H9 (cell line): ENCODE results near the gene TGFB1I1. TPM values are rescaled to one million over a fixed set of nuclear protein-coding genes. Genes with fewer than 3 reads are reported as not detected.

Source experiments
- DNase-seq: peaks from one replicate; pipeline ENCODE4 v3.0.0-alpha.2; 2017
- H2AFZ ChIP-seq: one replicate; pipeline ENCODE4 v1.6.1; 2013; ENCODE audit warnings: mild to moderate bottlenecking, low read length, control low read depth, moderate library complexity
- H2AK5ac ChIP-seq: 2 replicates; pipeline ENCODE4 v1.6.1; 2013; ENCODE audit warnings: low read length, control low read depth, mixed read lengths; ENCODE audit not compliant: insufficient read length
- H2BK120ac ChIP-seq: one replicate; pipeline ENCODE4 v1.6.1; 2013; ENCODE audit warnings: low read depth, mild to moderate bottlenecking, low read length, control low read depth, inconsistent platforms; ENCODE audit not compliant: poor library complexity, severe bottlenecking
- H2BK12ac ChIP-seq: 2 replicates; pipeline ENCODE4 v1.6.1; 2013; ENCODE audit warnings: low read length, control low read depth, mixed read lengths, low read depth; ENCODE audit not compliant: insufficient read length
- H2BK15ac ChIP-seq: 2 replicates; pipeline ENCODE4 v1.6.1; 2013; ENCODE audit warnings: low read depth, low read length, control low read depth
- H2BK20ac ChIP-seq: one replicate; pipeline ENCODE4 v1.6.1; 2013; ENCODE audit warnings: low read depth, mild to moderate bottlenecking, low read length, control low read depth, inconsistent platforms; ENCODE audit not compliant: poor library complexity, severe bottlenecking
- H2BK5ac ChIP-seq: 2 replicates; pipeline ENCODE4 v1.6.1; 2013; ENCODE audit warnings: low read length, control low read depth, mixed read lengths; ENCODE audit not compliant: insufficient read length
- H3K14ac ChIP-seq: 2 replicates; pipeline ENCODE4 v1.6.1; 2013; ENCODE audit warnings: low read length, control low read depth; ENCODE audit not compliant: insufficient read depth
- H3K18ac ChIP-seq: 2 replicates; pipeline ENCODE4 v1.6.1; 2013; ENCODE audit warnings: low read depth, mild to moderate bottlenecking, mixed read lengths, low read length, control low read depth; ENCODE audit not compliant: insufficient read length
- H3K23ac ChIP-seq: 2 replicates; pipeline ENCODE4 v1.6.1; 2013; ENCODE audit warnings: low read length, control low read depth, mixed read lengths, low read depth; ENCODE audit not compliant: insufficient read length
- H3K23me2 ChIP-seq: 2 replicates; pipeline ENCODE4 v1.6.1; 2013; ENCODE audit warnings: low read depth, mild to moderate bottlenecking, mixed read lengths, low read length, control low read depth; ENCODE audit not compliant: insufficient read length, poor library complexity, severe bottlenecking
- H3K27ac ChIP-seq: 2 replicates; pipeline ENCODE4 v1.5.1; 2013; ENCODE audit warnings: low read length, control low read depth, mixed read lengths, low read depth; ENCODE audit not compliant: insufficient read length
- H3K27me3 ChIP-seq: 2 replicates; pipeline ENCODE4 v1.6.1; 2013; ENCODE audit warnings: low read length, control low read depth, inconsistent platforms; ENCODE audit not compliant: insufficient read depth
- H3K4ac ChIP-seq: 2 replicates; pipeline ENCODE4 v1.6.1; 2013; ENCODE audit warnings: low read depth, mild to moderate bottlenecking, control low read depth, inconsistent platforms, low read length, moderate library complexity
- H3K4me1 ChIP-seq: 2 replicates; pipeline ENCODE4 v1.6.1; 2013; ENCODE audit warnings: low read length, control low read depth, inconsistent platforms; ENCODE audit not compliant: insufficient read depth
- H3K4me2 ChIP-seq: 2 replicates; pipeline ENCODE4 v1.6.1; 2013; ENCODE audit warnings: low read length, control low read depth, mixed read lengths; ENCODE audit not compliant: insufficient read length, insufficient read depth
- H3K56ac ChIP-seq: 2 replicates; pipeline ENCODE4 v1.6.1; 2013; ENCODE audit warnings: low read depth, mild to moderate bottlenecking, mixed read lengths, low read length, control low read depth; ENCODE audit not compliant: insufficient read length
- H3K79me1 ChIP-seq: 2 replicates; pipeline ENCODE4 v1.6.1; 2013; ENCODE audit warnings: low read depth, mild to moderate bottlenecking, moderate library complexity, low read length, control low read depth, inconsistent platforms; ENCODE audit not compliant: insufficient read depth, poor library complexity, severe bottlenecking
- H3K79me2 ChIP-seq: 2 replicates; pipeline ENCODE4 v1.6.1; 2013; ENCODE audit warnings: low read length, control low read depth, inconsistent platforms; ENCODE audit not compliant: insufficient read depth
- H3K9ac ChIP-seq: 2 replicates; pipeline ENCODE4 v1.6.1; 2013; ENCODE audit warnings: low read length, control low read depth, mixed read lengths; ENCODE audit not compliant: insufficient read length; ENCODE audit errors: extremely low read depth
- H3K9me3 ChIP-seq: one replicate; pipeline ENCODE4 v1.6.1; 2013; ENCODE audit warnings: low read depth, low read length, inconsistent platforms; ENCODE audit not compliant: control insufficient read depth
- H3T11ph ChIP-seq: one replicate; pipeline ENCODE4 v1.6.1; 2013; ENCODE audit warnings: mild to moderate bottlenecking, low read length, control low read depth, inconsistent platforms
- H4K20me1 ChIP-seq: one replicate; pipeline ENCODE4 v1.6.1; 2013; ENCODE audit not compliant: control insufficient read depth, insufficient read length, insufficient read depth
- H4K5ac ChIP-seq: 2 replicates; pipeline ENCODE4 v1.6.1; 2013; ENCODE audit warnings: low read depth, mild to moderate bottlenecking, mixed read lengths, low read length, control low read depth; ENCODE audit not compliant: insufficient read length
- H4K8ac ChIP-seq: replicated peaks from 2 replicates; pipeline ENCODE4 v1.6.1; 2013; ENCODE audit warnings: low read length, control low read depth, mixed read lengths, low read depth; ENCODE audit not compliant: insufficient read length
- H4K91ac ChIP-seq: 2 replicates; pipeline ENCODE4 v1.6.1; 2013; ENCODE audit warnings: low read depth, mild to moderate bottlenecking, moderate library complexity, mixed read lengths, low read length, control low read depth; ENCODE audit not compliant: insufficient read length
- H3K27ac Mint-ChIP-seq, 3 experiments: 2 replicates in 2 of 3; 3 replicates in 1 of 3; pipeline ENCODE4 v1.8.0; 2020 to 2021; ENCODE audit warnings: mixed read lengths in 3 of 3, mild to moderate bottlenecking in 1 of 3, moderate library complexity in 1 of 3
- H3K27me3 Mint-ChIP-seq: 2 replicates; pipeline ENCODE4 v1.8.0; 2021; ENCODE audit warnings: low read depth, mild to moderate bottlenecking, moderate library complexity, mixed read lengths
- H3K36me3 Mint-ChIP-seq, 3 experiments: 2 replicates in 2 of 3; 3 replicates in 1 of 3; pipeline ENCODE4 v1.8.0; 2020 to 2021; ENCODE audit warnings: low read depth in 3 of 3, mixed read lengths in 3 of 3; ENCODE audit not compliant: insufficient read depth in 1 of 3
- H3K4me1 Mint-ChIP-seq, 2 experiments: 2 replicates each; pipeline ENCODE4 v1.8.0; 2020; ENCODE audit warnings: mixed read lengths in 2 of 2
- H3K4me3 Mint-ChIP-seq, 2 experiments: 2 replicates in 1 of 2; 3 replicates in 1 of 2; pipeline ENCODE4 v1.8.0; 2020 to 2021; ENCODE audit warnings: mild to moderate bottlenecking in 2 of 2, mixed read lengths in 2 of 2, moderate library complexity in 1 of 2
- H3K9me3 Mint-ChIP-seq, 2 experiments: 2 replicates in 1 of 2; 3 replicates in 1 of 2; pipeline ENCODE4 v1.8.0; 2020; ENCODE audit warnings: mild to moderate bottlenecking in 2 of 2, mixed read lengths in 2 of 2, moderate library complexity in 1 of 2
- whole genome bisulfite sequencing: extraction: QIAGEN DNeasy Blood & Tissue Kit; methylation state at CpG from one replicate; pipeline ENCODE4 v1.1.7; 2013; ENCODE audit warnings: missing lambda C conversion rate, low lambda C conversion rate, mixed read lengths; ENCODE audit not compliant: insufficient read length; ENCODE audit errors: extremely low coverage; 5-methylcytosine and 5-hydroxymethylcytosine counted together
- total RNA-seq: library from RNA; stranded (reverse); gene quantifications from 2 replicates; pipeline ENCODE4 v1.2.1, GENCODE V29; 2021
- TF ChIP-seq, protein P1 (sequence below): fragments of 200-600 bp; sonication (generic); conservative IDR thresholded peaks from 3 replicates; pipeline ENCODE4 v1.8.0; 2021; ENCODE audit warnings: antibody characterized with exemption, mild to moderate bottlenecking

TGFB1I1 gene
- total RNA-seq, 1 experiment from 2014 or later: 15.4 TPM

- H3K23ac ChIP-seq: no peak overlapping the region
- H2AK5ac ChIP-seq: no peak overlapping the region
Measured at GRCh38 chr16:31507617-31507928, 35.6 kb downstream of the TGFB1I1 start.

More at GRCh38 chr16:31507617-31507928, 35.6 kb downstream of the TGFB1I1 start:
- Histone ChIP-seq H2BK12ac (no peak overlapping the region), H2BK15ac (no peak overlapping the region), H4K5ac (no peak overlapping the region), H3K9me3 (no peaks in the 10 kb centered on the region), H3K23me2 (peaks cover 6% of the 10 kb centered on the region), H3T11ph (no peak overlapping the region), H4K91ac (no peak overlapping the region), H4K8ac (no peak overlapping the region), H3K4me1 (0 out of 2 replicates have a peak, but pooled peaks cover 3% of the 10 kb centered on the region), H3K56ac (no peak overlapping the region), H2AFZ (no peak overlapping the region), H3K79me2 (no peaks in the 10 kb centered on the region), H4K20me1 (no peaks in the 10 kb centered on the region), H2BK20ac (no peak overlapping the region), H2BK120ac (no peak overlapping the region), H3K14ac (peak overlapping the region; percentile 89; the same call in 1 of the 2 replicates), H3K4me2 (peak overlapping the region; percentile 94), H3K9ac (peak overlapping the region; percentile 61), H3K27me3 (no peaks in the 10 kb centered on the region), H3K4ac (no peak overlapping the region), H3K79me1 (no peaks in the 10 kb centered on the region), H3K27ac (no peak overlapping the region), H2BK5ac (no peak overlapping the region), H3K18ac (peak overlapping the region; percentile 28)
- Mint-ChIP-seq H3K27ac (peak overlapping the region; percentile 58 to 94 (median 92); a peak in 4 of 7 replicates), H3K4me3 (peak overlapping the region; percentile 87 to 93), H3K27me3 (peaks cover 4% of the 10 kb centered on the region), H3K9me3 (peaks cover 0 to 2% of the 10 kb centered on the region in 2 experiments; a peak in 2 of 5 replicates), H3K36me3 (peaks cover 2 to 5% (median 3%) of the 10 kb centered on the region in 3 experiments; a peak in 4 of 7 replicates), H3K4me1 (peaks cover 16 to 22% of the 10 kb centered on the region in 2 experiments)
- no CpG with 5 or more reads among the region's 12 CpGs for WGBS
- no peak for DNase-seq
- TF ChIP-seq, protein P1, sequence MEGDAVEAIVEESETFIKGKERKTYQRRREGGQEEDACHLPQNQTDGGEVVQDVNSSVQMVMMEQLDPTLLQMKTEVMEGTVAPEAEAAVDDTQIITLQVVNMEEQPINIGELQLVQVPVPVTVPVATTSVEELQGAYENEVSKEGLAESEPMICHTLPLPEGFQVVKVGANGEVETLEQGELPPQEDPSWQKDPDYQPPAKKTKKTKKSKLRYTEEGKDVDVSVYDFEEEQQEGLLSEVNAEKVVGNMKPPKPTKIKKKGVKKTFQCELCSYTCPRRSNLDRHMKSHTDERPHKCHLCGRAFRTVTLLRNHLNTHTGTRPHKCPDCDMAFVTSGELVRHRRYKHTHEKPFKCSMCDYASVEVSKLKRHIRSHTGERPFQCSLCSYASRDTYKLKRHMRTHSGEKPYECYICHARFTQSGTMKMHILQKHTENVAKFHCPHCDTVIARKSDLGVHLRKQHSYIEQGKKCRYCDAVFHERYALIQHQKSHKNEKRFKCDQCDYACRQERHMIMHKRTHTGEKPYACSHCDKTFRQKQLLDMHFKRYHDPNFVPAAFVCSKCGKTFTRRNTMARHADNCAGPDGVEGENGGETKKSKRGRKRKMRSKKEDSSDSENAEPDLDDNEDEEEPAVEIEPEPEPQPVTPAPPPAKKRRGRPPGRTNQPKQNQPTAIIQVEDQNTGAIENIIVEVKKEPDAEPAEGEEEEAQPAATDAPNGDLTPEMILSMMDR: no peak
